Vagina (tissue), 2 donors: ENCODE measurements around the gene BAG3. TPM values are rescaled to one million over a fixed set of nuclear protein-coding genes. Genes with fewer than 3 reads are reported as not detected.
"Not testable (repeated sequence)": the region's sequence is repeated elsewhere in the genome, so short reads cannot be mapped to it uniquely, and the experiment has no call there.

Experiments used
- DNase-seq, 2 donors: peaks; one replicate each; pipeline ENCODE4 v3.0.0-alpha.2; 2017; ENCODE audit errors: extremely low spot score in 2 of 2
- H3K27ac ChIP-seq: fragments of 200-600 bp; sonication (generic); one replicate; pipeline ENCODE4 v1.5.1; 2019
- H3K27me3 ChIP-seq: fragments of 200-600 bp; sonication (generic); one replicate; pipeline ENCODE4 v1.5.1; 2019
- H3K36me3 ChIP-seq, 2 donors: fragments of 200-600 bp; sonication (generic); one replicate each; pipeline ENCODE4 v1.5.1; 2017 to 2019
- H3K4me1 ChIP-seq: fragments of 200-600 bp; sonication (generic); one replicate; pipeline ENCODE4 v1.5.1; 2019
- H3K4me3 ChIP-seq, 2 donors: fragments of 200-600 bp; sonication (generic); 1 replicate in 1 of 2; 2 replicates in 1 of 2; pipeline ENCODE4 v1.5.1; 2016 to 2019
- H3K9me3 ChIP-seq: fragments of 200-600 bp; sonication (generic); one replicate; pipeline ENCODE4 v1.5.1; 2019
- POLR2A ChIP-seq, 2 donors: fragments of 450-650 bp; IDR thresholded peaks; one replicate each; pipeline ENCODE4 v1.6.1; 2017; ENCODE audit warnings: antibody characterized with exemption in 2 of 2, mild to moderate bottlenecking in 2 of 2, moderate library complexity in 2 of 2
- POLR2AphosphoS5 ChIP-seq, 2 donors: sonication (generic); formaldehyde crosslinking; IDR thresholded peaks; one replicate each; pipeline ENCODE4 v1.9.0; 2017; ENCODE audit warnings: antibody characterized with exemption in 2 of 2, mild to moderate bottlenecking in 2 of 2, low read depth in 1 of 2; ENCODE audit not compliant: insufficient read depth in 1 of 2
- intact Hi-C: fragments of 100-400 bp; cut with DNase I; formaldehyde crosslinking; loops from one replicate; pipeline ENCODE4 v1.15.1; 2023
- total RNA-seq: library from RNA; depleted of rRNA; stranded (reverse); fragments of >200 nt; gene quantifications from one replicate; pipeline ENCODE4 v1.2.3, GENCODE V29; 2016
- TF ChIP-seq, protein P1 (sequence below), 3 experiments: fragments of 450-650 bp in 2 of 3; fragments of 200-600 bp in 1 of 3; sonication (generic) in 1 of 3; IDR thresholded peaks; one replicate each; pipeline ENCODE4 v1.5.1; 2017 to 2019; ENCODE audit warnings: antibody characterized with exemption in 3 of 3, mild to moderate bottlenecking in 2 of 3, moderate library complexity in 2 of 3

Gene BAG3
- total RNA-seq, 1 donor from 2014 or later = 69.0 TPM

- Histone ChIP-seq H3K9me3 (no peaks in the 10 kb centered on the region), H3K36me3 (no peaks in the 10 kb centered on the region), H3K4me3 (peak overlapping the region in 1 of 2 donors; percentile 34), H3K27ac (peak overlapping the region; percentile 100), H3K4me1 (peaks cover 99% of the 10 kb centered on the region), H3K27me3 (no peaks in the 10 kb centered on the region)
- intact Hi-C loops = no loop called here
- DNase-seq = no peak
- TF ChIP-seq POLR2AphosphoS5 (IDR thresholded peaks at IDR 0.05; ENCODE audit: insufficient read depth in 1 of 2, low read depth in 1 of 2) (peak; percentile 86 to 87), POLR2A (IDR thresholded peaks at IDR 0.05) (peak in 1 of 2 donors; percentile 2)
- TF ChIP-seq, protein P1, sequence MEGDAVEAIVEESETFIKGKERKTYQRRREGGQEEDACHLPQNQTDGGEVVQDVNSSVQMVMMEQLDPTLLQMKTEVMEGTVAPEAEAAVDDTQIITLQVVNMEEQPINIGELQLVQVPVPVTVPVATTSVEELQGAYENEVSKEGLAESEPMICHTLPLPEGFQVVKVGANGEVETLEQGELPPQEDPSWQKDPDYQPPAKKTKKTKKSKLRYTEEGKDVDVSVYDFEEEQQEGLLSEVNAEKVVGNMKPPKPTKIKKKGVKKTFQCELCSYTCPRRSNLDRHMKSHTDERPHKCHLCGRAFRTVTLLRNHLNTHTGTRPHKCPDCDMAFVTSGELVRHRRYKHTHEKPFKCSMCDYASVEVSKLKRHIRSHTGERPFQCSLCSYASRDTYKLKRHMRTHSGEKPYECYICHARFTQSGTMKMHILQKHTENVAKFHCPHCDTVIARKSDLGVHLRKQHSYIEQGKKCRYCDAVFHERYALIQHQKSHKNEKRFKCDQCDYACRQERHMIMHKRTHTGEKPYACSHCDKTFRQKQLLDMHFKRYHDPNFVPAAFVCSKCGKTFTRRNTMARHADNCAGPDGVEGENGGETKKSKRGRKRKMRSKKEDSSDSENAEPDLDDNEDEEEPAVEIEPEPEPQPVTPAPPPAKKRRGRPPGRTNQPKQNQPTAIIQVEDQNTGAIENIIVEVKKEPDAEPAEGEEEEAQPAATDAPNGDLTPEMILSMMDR (IDR thresholded peaks at IDR 0.05) = no peak
Observed at GRCh38 chr10:119658274-119658673, 7.1 kb downstream of the BAG3 start.

- H3K36me3 ChIP-seq = no peaks in the 10 kb centered on the region
- H3K27me3 ChIP-seq = no peaks in the 10 kb centered on the region
- H3K4me3 ChIP-seq = no peak overlapping the region
- peak overlapping the region; percentile 100 for H3K27ac ChIP-seq
- peaks cover 99% of the 10 kb centered on the region for H3K4me1 ChIP-seq
- intact Hi-C loops = no loop called here
- TF ChIP-seq, protein P1 (IDR thresholded peaks at IDR 0.05) = no peak
- TF ChIP-seq POLR2A (IDR thresholded peaks at IDR 0.05) (no peak), POLR2AphosphoS5 (IDR thresholded peaks at IDR 0.05; ENCODE audit: insufficient read depth in 1 of 2, low read depth in 1 of 2) (no peak)
- DNase-seq = no peak
- H3K9me3 ChIP-seq = no peaks in the 10 kb centered on the region
Observed at GRCh38 chr10:119659951-119660350, 8.8 kb downstream of the BAG3 start.

GRCh38 chr10:119662076-119662605, 11.0 kb downstream of the BAG3 start:
- H3K27ac ChIP-seq, H3K4me3 ChIP-seq, H3K9me3 ChIP-seq, DNase-seq, H3K27me3 ChIP-seq, H3K36me3 ChIP-seq, intact Hi-C loops: not testable (repeated sequence)
- peaks cover 97% of the 10 kb centered on the region for H3K4me1 ChIP-seq

- intact Hi-C loops = no loop called here
- DNase-seq = no peak
- Histone ChIP-seq H3K36me3 (no peaks in the 10 kb centered on the region), H3K9me3 (no peaks in the 10 kb centered on the region), H3K4me3 (no peak overlapping the region), H3K27me3 (no peaks in the 10 kb centered on the region), H3K4me1 (peaks cover 97% of the 10 kb centered on the region), H3K27ac (peak overlapping the region; percentile 40)
- TF ChIP-seq, protein P1 (IDR thresholded peaks at IDR 0.05) = no peak
- no peak for TF ChIP-seq POLR2A (IDR thresholded peaks at IDR 0.05)
- no peak for TF ChIP-seq POLR2AphosphoS5 (IDR thresholded peaks at IDR 0.05; ENCODE audit: insufficient read depth in 1 of 2, low read depth in 1 of 2)
Observed at GRCh38 chr10:119663866-119664698, 12.9 kb downstream of the BAG3 start.

DNA sequence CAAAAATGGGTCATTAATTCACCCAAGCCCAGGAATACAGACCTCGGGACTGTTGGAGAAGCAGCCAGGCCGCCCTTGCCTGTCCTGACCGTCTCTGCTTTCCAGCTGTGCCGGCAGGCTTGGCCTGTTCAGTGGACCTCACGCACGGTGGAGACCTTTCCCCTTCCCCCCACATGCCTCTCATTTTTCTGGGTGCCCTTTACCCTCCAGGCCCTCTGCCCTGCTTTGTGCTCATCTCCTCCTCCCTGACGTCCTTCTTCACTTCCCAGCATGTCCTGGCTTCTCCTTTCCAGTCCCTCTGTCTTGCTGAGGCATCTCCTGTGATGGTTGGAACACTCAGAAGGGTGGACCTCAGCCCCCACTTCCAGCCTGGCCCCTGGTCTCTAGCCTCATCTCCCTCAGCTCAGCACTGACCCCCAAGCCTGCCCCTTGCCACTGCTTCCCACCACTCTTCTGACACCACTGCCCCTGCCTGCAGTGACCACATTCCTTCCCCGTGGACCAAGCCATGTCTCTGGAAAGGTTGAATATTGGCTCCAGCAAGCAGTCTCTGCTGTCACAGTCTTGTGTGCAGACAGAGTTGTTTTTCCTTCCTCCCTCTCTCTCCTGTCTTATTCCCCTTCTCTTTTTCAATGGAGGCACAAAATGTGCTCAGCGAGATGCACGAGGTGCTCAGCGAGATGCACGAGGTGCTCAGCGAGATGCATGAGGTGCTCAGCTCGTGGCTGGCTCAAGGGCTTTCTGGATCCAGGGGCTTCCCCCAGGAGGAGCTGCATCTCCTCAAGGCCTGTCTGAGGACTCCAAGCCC, 14.9 kb downstream of the BAG3 start:
- Histone ChIP-seq H3K27ac (no peak overlapping the region), H3K4me3 (no peak overlapping the region), H3K27me3 (no peaks in the 10 kb centered on the region), H3K36me3 (peaks cover 0 to 15% of the 10 kb centered on the region in 2 donors), H3K9me3 (no peaks in the 10 kb centered on the region), H3K4me1 (peaks cover 93% of the 10 kb centered on the region)
- no peak for DNase-seq
- intact Hi-C loops = no loop called here
- TF ChIP-seq POLR2AphosphoS5 (IDR thresholded peaks at IDR 0.05; ENCODE audit: insufficient read depth in 1 of 2, low read depth in 1 of 2) (no peak), POLR2A (IDR thresholded peaks at IDR 0.05) (no peak)
